K562 (cell line): ENCODE data around the gene IP6K1. TPM values are rescaled to one million over a fixed set of nuclear protein-coding genes. Genes with fewer than 3 reads are reported as not detected.

Source experiments
- ATAC-seq: fragments of 200-7000 bp; cut with Tn5 transposase; 3 replicates; pipeline ENCODE4 v1.9.1; 2020; ENCODE audit warnings: moderate library complexity
- BruUV-seq: library from RNA; stranded (reverse); fragments of 400-500 nt; replicated peaks from 2 replicates; lab custom pipeline; 2021; lab: Mats Ljungman, UMichigan
- CTCF ChIA-PET: fragments of 300-600 bp; formaldehyde crosslinking; extraction: SDS; loops from one replicate; lab custom pipeline; 2021; ENCODE audit warnings: low intra/inter-chr PET ratio; lab: Yijun Ruan, JAX
- POLR2A ChIA-PET: fragments of 300-600, 350-650 bp; sonication (Branson Sonifier 250); formaldehyde crosslinking; extraction: SDS; loops from one replicate; lab custom pipeline; 2021; ENCODE audit warnings: antibody characterized with exemption, inconsistent platforms; lab: Yijun Ruan, JAX
- DNase-seq, 4 experiments: peaks; one replicate each; pipeline versions ENCODE4 v3.0.0 to v3.0.0-alpha.2; 2011 to 2018; ENCODE audit warnings: low spot score in 3 of 4, mixed read lengths in 3 of 4; ENCODE audit errors: extremely low read depth in 1 of 4
- FAIRE-seq: peaks from 2 replicates; lab custom pipeline; 2011; peaks lifted over from hg19 to GRCh38; lab: Jason Lieb, UNC
- H2AFZ ChIP-seq: 2 replicates; pipeline ENCODE4 v1.6.0; 2011; ENCODE audit warnings: low read depth, low read length, control low read depth, inconsistent platforms
- H3K27ac ChIP-seq: fragments of 200-600 bp; 3 replicates; pipeline ENCODE4 v1.8.0; 2011; ENCODE audit warnings: low read depth, mild to moderate bottlenecking, control low read depth, inconsistent platforms, low read length, moderate library complexity, mixed read lengths; ENCODE audit errors: extremely low read depth
- H3K27me3 ChIP-seq, 2 experiments: fragments of 300-600 bp in 1 of 2; 2 replicates in 1 of 2; 3 replicates in 1 of 2; pipeline versions ENCODE4 v1.6.0 to v1.8.0; 2011; ENCODE audit warnings: inconsistent platforms in 2 of 2, low read length in 2 of 2, mild to moderate bottlenecking in 1 of 2, mixed read lengths in 1 of 2, moderate library complexity in 1 of 2; ENCODE audit not compliant: control insufficient read depth in 2 of 2, insufficient read depth in 2 of 2
- H3K36me3 ChIP-seq: fragments of 300-600 bp; 3 replicates; pipeline ENCODE4 v1.8.0; 2011; ENCODE audit warnings: mild to moderate bottlenecking, low read length, inconsistent platforms; ENCODE audit not compliant: control insufficient read depth, insufficient read depth
- H3K4me1 ChIP-seq, 2 experiments: fragments of 200-600 bp in 1 of 2; replicated peaks in 1 of 2; 2 replicates in 1 of 2; 3 replicates in 1 of 2; pipeline versions ENCODE4 v1.5.1 to v1.8.0; 2011; ENCODE audit warnings: inconsistent platforms in 2 of 2, low read length in 2 of 2, mild to moderate bottlenecking in 1 of 2, mixed read lengths in 1 of 2, moderate library complexity in 1 of 2; ENCODE audit not compliant: control insufficient read depth in 2 of 2, insufficient read depth in 2 of 2
- H3K4me2 ChIP-seq: 2 replicates; pipeline ENCODE4 v1.6.1; 2011; ENCODE audit warnings: low read length, control low read depth, inconsistent platforms, mixed read lengths; ENCODE audit not compliant: insufficient read depth
- H3K4me3 ChIP-seq: fragments of 200-600 bp; sonication (generic), shearing (Covaris generic); 2 replicates; pipeline ENCODE4 v1.5.1; 2016; ENCODE audit warnings: control low read depth, inconsistent platforms
- H3K79me2 ChIP-seq: fragments of 200-600 bp; 3 replicates; pipeline ENCODE4 v1.8.0; 2011; ENCODE audit warnings: low read length, inconsistent platforms; ENCODE audit not compliant: control insufficient read depth, insufficient read depth
- H3K9ac ChIP-seq, 2 experiments: 2 replicates each; pipeline versions ENCODE4 v1.6.0 to v1.6.1; 2011; ENCODE audit warnings: low read depth in 2 of 2, low read length in 2 of 2, control low read depth in 1 of 2, inconsistent platforms in 1 of 2, mild to moderate bottlenecking in 1 of 2, mixed read lengths in 1 of 2; ENCODE audit not compliant: insufficient read depth in 1 of 2
- H3K9me1 ChIP-seq: one replicate; pipeline ENCODE4 v1.6.0; 2011; ENCODE audit warnings: inconsistent platforms, mild to moderate bottlenecking, low read length, moderate library complexity; ENCODE audit not compliant: control insufficient read depth, insufficient read depth
- H3K9me3 ChIP-seq: replicated peaks from 2 replicates; pipeline ENCODE4 v1.5.1; 2011; ENCODE audit warnings: low read depth, low read length, inconsistent platforms; ENCODE audit not compliant: control insufficient read depth, insufficient read depth
- H4K20me1 ChIP-seq: replicated peaks from 2 replicates; pipeline ENCODE4 v1.6.1; 2011; ENCODE audit warnings: low read length, inconsistent platforms, mixed read lengths; ENCODE audit not compliant: control insufficient read depth, insufficient read depth
- CBX3 ChIP-seq, 2 experiments: IDR thresholded peaks; 1 replicate in 1 of 2; 2 replicates in 1 of 2; pipeline ENCODE4 v1.6.1; 2012; ENCODE audit warnings: inconsistent platforms in 2 of 2, low read length in 2 of 2, borderline replicate concordance in 1 of 2, control low read depth in 1 of 2
- RBFOX2 ChIP-seq: fragments of 200-400 bp; formaldehyde crosslinking; IDR thresholded peaks from 2 replicates; pipeline ENCODE4 v1.6.1; 2017; ENCODE audit warnings: low read depth, mild to moderate bottlenecking, low read length, moderate library complexity
- ZNF449 ChIP-seq: fragments of 250-450 bp; sonication (Bioruptor Pico); IDR thresholded peaks from 2 replicates; pipeline ENCODE4 v1.8.0; 2022; ENCODE audit warnings: moderate library complexity, mild to moderate bottlenecking, inconsistent platforms
- WGBS: fragments of 100-300 bp; shearing (Covaris generic); methylation state at CpG from one replicate; pipeline ENCODE4 v1.1.6; 2016; ENCODE audit warnings: low coverage, mixed read lengths; ENCODE audit not compliant: insufficient coverage; ENCODE audit errors: missing lambda C conversion rate; 5-methylcytosine and 5-hydroxymethylcytosine counted together
- in situ Hi-C: fragments of 300-500 bp; cut with MboI; formaldehyde crosslinking; loops from 4 replicates; pipeline ENCODE4 v1.15.0; 2018; ENCODE audit warnings: inconsistent platforms, mixed read lengths
- intact Hi-C: fragments of 100-400 bp; cut with micrococcal nuclease; formaldehyde crosslinking; loops from 2 replicates; pipeline ENCODE4 v1.14.2; 2022
- polyA plus RNA-seq, 8 experiments: library from polyadenylated mRNA; depleted of rRNA in 4 of 8; stranded (reverse) in 5 of 8; unstranded in 3 of 8; fragments of >200 nt; fragmentation: Nextera tagmentation in 2 of 8; fragmentation: Illumina TruSeq in 1 of 8; extraction: Ambion mirVana in 2 of 8; extraction: Trizol in 1 of 8; gene quantifications; 2 replicates each; pipeline versions ENCODE4 v1.2.1 to v1.2.3, GENCODE V29; 2011 to 2014; ENCODE audit warnings: inconsistent platforms in 1 of 8, missing spikeins in 1 of 8
- total RNA-seq, 7 experiments: library from RNA; depleted of rRNA in 6 of 7; stranded (reverse); fragments of >200 nt in 6 of 7; fragmentation: Illumina TruSeq in 2 of 7; extraction: Trizol in 2 of 7; gene quantifications; 2 replicates each; pipeline versions ENCODE4 v1.2.1 to v1.2.3, GENCODE V29; 2011 to 2021; ENCODE audit warnings: low replicate concordance in 1 of 7
- TF ChIP-seq, protein P1 (sequence below): sonication (generic); formaldehyde crosslinking; IDR thresholded peaks from 2 replicates; pipeline ENCODE4 v1.8.0; 2022; ENCODE audit warnings: missing genetic modification reagents, mild to moderate bottlenecking, borderline replicate concordance
- TF ChIP-seq, protein P2 (sequence below): fragments of 250-450 bp; sonication (Bioruptor Pico); IDR thresholded peaks from 2 replicates; pipeline ENCODE4 v1.8.0; 2022; ENCODE audit warnings: inconsistent platforms, mild to moderate bottlenecking, moderate library complexity, borderline replicate concordance
- TF ChIP-seq, protein P3 (sequence below): fragments of 450-650 bp; conservative IDR thresholded peaks from 2 replicates; pipeline ENCODE4 v1.6.1; 2016; ENCODE audit warnings: missing genetic modification characterization, low read depth, mild to moderate bottlenecking, control low read depth, missing compliant biosample characterization
- TF ChIP-seq, protein P4 (sequence below): fragments of 450-650 bp; IDR thresholded peaks from one replicate; pipeline ENCODE4 v1.6.1; 2018; ENCODE audit warnings: mild to moderate bottlenecking, moderate library complexity; ENCODE audit not compliant: partially characterized antibody
- TF ChIP-seq, protein P5 (sequence below), 2 experiments: fragments of 450-650 bp in 1 of 2; IDR thresholded peaks; 2 replicates each; pipeline ENCODE4 v1.6.1; 2011 to 2017; ENCODE audit warnings: low read depth in 2 of 2, antibody characterized with exemption in 1 of 2, borderline replicate concordance in 1 of 2, low read length in 1 of 2, mild to moderate bottlenecking in 1 of 2, mixed read lengths in 1 of 2; ENCODE audit not compliant: control insufficient read depth in 1 of 2

The IP6K1 gene
- total and polyA plus RNA-seq, 9 of the 15 experiments (the other 6 are each of a cell fraction or from before 2014, with no cell fraction given): 0.46 to 29.2 (median 13.1) TPM

DNA sequence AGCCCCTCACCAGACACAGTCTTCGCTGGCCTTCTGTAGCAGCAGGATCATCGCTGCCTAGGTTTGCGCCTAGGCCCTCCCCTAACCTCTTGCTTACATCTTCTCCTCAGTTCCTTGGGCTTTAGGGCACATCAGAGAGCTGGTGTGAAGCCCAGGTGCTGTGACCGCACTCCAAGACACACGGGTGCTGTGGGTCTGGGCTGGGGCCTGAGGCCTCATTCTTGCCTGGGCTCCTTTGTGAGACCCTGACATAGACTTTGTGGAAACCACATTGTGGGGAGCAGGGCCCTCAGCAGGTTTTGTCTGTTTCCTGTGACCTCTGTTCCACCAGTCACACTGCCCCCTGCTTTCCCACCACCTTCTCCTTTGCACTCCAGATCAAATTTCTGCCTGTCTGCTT, 74.9 kb downstream of the IP6K1 start:
- 81% methylated on average over 2 of the region's 5 CpGs for WGBS
- peaks cover 24% of the 10 kb centered on the region; the same call in 2 of the 3 replicates for H3K36me3 ChIP-seq
- intact Hi-C loops: no loop called here
- no TSS peak for BruUV-seq
- ChIA-PET POLR2A (no interaction called here), CTCF (no interaction called here)
- H3K9me3 ChIP-seq: no peaks in the 10 kb centered on the region
- no peak overlapping the region for H3K27ac ChIP-seq
- H3K9ac ChIP-seq: no peak overlapping the region
- no peak overlapping the region for H3K4me3 ChIP-seq
- H3K79me2 ChIP-seq: no peaks in the 10 kb centered on the region
- H4K20me1 ChIP-seq: no peaks in the 10 kb centered on the region
- no peak overlapping the region for H2AFZ ChIP-seq
- no peaks in the 10 kb centered on the region; a peak in 1 of 5 replicates for H3K4me1 ChIP-seq
- no peaks in the 10 kb centered on the region for H3K27me3 ChIP-seq
- FAIRE-seq (no peak), DNase-seq (no peak), ATAC-seq (no peak)
- in situ Hi-C loops: no loop called here
- no peak overlapping the region for H3K4me2 ChIP-seq
- no peaks in the 10 kb centered on the region for H3K9me1 ChIP-seq
- TF ChIP-seq, protein P1, sequence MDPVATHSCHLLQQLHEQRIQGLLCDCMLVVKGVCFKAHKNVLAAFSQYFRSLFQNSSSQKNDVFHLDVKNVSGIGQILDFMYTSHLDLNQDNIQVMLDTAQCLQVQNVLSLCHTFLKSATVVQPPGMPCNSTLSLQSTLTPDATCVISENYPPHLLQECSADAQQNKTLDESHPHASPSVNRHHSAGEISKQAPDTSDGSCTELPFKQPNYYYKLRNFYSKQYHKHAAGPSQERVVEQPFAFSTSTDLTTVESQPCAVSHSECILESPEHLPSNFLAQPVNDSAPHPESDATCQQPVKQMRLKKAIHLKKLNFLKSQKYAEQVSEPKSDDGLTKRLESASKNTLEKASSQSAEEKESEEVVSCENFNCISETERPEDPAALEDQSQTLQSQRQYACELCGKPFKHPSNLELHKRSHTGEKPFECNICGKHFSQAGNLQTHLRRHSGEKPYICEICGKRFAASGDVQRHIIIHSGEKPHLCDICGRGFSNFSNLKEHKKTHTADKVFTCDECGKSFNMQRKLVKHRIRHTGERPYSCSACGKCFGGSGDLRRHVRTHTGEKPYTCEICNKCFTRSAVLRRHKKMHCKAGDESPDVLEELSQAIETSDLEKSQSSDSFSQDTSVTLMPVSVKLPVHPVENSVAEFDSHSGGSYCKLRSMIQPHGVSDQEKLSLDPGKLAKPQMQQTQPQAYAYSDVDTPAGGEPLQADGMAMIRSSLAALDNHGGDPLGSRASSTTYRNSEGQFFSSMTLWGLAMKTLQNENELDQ (CRISPR knock-in tag): no peak
- TF ChIP-seq, protein P2, sequence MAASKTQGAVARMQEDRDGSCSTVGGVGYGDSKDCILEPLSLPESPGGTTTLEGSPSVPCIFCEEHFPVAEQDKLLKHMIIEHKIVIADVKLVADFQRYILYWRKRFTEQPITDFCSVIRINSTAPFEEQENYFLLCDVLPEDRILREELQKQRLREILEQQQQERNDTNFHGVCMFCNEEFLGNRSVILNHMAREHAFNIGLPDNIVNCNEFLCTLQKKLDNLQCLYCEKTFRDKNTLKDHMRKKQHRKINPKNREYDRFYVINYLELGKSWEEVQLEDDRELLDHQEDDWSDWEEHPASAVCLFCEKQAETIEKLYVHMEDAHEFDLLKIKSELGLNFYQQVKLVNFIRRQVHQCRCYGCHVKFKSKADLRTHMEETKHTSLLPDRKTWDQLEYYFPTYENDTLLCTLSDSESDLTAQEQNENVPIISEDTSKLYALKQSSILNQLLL: no peak
- no peak for TF ChIP-seq RBFOX2
- TF ChIP-seq, protein P3, sequence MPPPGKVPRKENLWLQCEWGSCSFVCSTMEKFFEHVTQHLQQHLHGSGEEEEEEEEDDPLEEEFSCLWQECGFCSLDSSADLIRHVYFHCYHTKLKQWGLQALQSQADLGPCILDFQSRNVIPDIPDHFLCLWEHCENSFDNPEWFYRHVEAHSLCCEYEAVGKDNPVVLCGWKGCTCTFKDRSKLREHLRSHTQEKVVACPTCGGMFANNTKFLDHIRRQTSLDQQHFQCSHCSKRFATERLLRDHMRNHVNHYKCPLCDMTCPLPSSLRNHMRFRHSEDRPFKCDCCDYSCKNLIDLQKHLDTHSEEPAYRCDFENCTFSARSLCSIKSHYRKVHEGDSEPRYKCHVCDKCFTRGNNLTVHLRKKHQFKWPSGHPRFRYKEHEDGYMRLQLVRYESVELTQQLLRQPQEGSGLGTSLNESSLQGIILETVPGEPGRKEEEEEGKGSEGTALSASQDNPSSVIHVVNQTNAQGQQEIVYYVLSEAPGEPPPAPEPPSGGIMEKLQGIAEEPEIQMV: no peak
- no peak for TF ChIP-seq ZNF449 (CRISPR knock-in tag)
- TF ChIP-seq, protein P4, sequence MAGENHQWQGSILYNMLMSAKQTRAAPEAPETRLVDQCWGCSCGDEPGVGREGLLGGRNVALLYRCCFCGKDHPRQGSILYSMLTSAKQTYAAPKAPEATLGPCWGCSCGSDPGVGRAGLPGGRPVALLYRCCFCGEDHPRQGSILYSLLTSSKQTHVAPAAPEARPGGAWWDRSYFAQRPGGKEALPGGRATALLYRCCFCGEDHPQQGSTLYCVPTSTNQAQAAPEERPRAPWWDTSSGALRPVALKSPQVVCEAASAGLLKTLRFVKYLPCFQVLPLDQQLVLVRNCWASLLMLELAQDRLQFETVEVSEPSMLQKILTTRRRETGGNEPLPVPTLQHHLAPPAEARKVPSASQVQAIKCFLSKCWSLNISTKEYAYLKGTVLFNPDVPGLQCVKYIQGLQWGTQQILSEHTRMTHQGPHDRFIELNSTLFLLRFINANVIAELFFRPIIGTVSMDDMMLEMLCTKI: no peak
- no peak for TF ChIP-seq CBX3 (IDR thresholded peaks at IDR 0.05; ENCODE audit: borderline replicate concordance in 1 of 2, low read length in 2 of 2)
- TF ChIP-seq, protein P5, sequence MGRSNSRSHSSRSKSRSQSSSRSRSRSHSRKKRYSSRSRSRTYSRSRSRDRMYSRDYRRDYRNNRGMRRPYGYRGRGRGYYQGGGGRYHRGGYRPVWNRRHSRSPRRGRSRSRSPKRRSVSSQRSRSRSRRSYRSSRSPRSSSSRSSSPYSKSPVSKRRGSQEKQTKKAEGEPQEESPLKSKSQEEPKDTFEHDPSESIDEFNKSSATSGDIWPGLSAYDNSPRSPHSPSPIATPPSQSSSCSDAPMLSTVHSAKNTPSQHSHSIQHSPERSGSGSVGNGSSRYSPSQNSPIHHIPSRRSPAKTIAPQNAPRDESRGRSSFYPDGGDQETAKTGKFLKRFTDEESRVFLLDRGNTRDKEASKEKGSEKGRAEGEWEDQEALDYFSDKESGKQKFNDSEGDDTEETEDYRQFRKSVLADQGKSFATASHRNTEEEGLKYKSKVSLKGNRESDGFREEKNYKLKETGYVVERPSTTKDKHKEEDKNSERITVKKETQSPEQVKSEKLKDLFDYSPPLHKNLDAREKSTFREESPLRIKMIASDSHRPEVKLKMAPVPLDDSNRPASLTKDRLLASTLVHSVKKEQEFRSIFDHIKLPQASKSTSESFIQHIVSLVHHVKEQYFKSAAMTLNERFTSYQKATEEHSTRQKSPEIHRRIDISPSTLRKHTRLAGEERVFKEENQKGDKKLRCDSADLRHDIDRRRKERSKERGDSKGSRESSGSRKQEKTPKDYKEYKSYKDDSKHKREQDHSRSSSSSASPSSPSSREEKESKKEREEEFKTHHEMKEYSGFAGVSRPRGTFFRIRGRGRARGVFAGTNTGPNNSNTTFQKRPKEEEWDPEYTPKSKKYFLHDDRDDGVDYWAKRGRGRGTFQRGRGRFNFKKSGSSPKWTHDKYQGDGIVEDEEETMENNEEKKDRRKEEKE (IDR thresholded peaks at IDR 0.05; ENCODE audit: borderline replicate concordance in 1 of 2, control insufficient read depth in 1 of 2, low read depth in 2 of 2, low read length in 1 of 2): no peak
